Myometrial cell (primary cell): ENCODE data around the gene SLC25A44. TPM values are rescaled to one million over a fixed set of nuclear protein-coding genes. Genes with fewer than 3 reads are reported as not detected.

Source experiments
- total RNA-seq: library from RNA; depleted of rRNA; stranded (reverse); fragments of >200 nt; gene quantifications from 2 replicates; pipeline ENCODE4 v1.2.3, GENCODE V29; 2015

The SLC25A44 gene, protein sequence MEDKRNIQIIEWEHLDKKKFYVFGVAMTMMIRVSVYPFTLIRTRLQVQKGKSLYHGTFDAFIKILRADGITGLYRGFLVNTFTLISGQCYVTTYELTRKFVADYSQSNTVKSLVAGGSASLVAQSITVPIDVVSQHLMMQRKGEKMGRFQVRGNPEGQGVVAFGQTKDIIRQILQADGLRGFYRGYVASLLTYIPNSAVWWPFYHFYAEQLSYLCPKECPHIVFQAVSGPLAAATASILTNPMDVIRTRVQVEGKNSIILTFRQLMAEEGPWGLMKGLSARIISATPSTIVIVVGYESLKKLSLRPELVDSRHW
- total RNA-seq, result 14.7 and 15.2 TPM in 2 replicates

DNA sequence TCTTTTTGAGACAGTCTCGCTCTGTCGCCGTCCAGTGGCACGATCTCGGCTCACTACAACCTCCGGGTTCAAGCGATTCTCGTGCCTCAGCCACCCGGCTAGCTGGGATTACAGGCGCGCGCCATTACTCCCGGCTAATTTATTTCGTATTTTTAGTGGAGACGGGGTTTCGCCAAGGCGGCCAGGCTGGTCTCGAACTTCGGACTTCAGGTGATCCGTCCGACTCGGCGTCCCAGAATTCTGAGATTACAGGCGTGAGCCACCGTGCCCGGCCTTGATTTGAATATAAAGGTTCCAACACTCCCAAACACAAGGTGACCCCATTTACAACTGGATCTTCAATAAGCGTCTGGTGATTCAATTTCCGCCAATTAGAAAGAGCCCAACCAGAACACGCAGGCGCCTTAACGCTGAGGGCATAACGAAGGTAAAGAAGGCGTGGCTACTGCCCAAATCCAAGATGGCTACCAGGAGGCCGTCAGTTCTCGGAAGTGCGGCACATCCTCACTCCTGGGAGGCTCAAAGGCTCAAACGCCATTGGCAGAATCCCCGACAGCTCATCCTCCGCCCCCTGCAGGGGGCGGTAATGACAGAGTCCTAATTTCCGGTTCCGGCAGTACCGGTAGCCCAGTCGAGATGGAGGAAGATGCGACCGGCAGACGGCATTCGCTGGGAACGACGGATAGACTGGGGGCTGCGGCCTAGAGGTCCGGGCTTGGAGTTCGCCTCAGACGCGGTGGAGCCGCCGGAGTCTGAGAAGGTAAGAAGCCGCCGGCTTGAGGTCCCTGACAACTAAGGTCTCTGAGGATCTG lies at the start of gene SLC25A44:
SLC25A44 (plus strand) TSS at position 617 of the 812 bp plus-strand sequence. CDS start 5,744 bp downstream, outside the sequence.

DNA sequence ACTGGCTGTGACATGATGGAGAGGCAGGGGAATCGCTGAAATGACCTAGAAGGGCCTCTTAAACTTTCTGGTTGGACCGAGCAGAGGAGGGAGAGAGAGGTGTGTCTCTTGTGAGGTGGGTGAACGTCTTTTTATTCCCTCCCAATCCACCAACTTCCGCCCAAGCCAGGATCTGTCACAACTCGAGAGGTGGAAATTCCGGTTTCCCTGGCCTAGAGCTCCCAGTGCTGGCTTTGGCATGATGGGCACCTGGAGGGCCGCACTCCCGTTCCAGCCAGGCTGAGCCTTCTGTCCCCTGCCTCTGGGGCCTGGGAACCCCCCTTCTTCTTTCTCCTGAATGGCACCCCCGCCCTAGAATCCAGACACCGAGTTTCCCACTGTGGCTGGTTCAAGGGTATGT lies 40.5 kb upstream of the SLC25A44 start, which contains the start of gene SEMA4A:
SEMA4A (plus strand) TSS at position 224 of the 400 bp plus-strand sequence. CDS start 994 bp downstream, outside the sequence.

GRCh38 chr1:156212833-156213643 lies 19.1 kb downstream of the SLC25A44 start, which contains the start of gene PMF1:
TSS of gene PMF1 (plus strand) at chr1:156213007. CDS start at chr1:156213016, 9 bp downstream.

DNA sequence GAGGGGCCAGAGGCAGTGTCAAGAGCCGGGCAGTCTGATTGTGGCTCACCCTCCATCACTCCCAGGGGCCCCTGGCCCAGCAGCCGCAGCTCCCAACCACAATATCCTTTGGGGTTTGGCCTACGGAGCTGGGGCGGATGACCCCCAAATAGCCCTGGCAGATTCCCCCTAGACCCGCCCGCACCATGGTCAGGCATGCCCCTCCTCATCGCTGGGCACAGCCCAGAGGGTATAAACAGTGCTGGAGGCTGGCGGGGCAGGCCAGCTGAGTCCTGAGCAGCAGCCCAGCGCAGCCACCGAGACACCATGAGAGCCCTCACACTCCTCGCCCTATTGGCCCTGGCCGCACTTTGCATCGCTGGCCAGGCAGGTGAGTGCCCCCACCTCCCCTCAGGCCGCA lies 48.0 kb downstream of the SLC25A44 start, which contains the start of gene BGLAP:
BGLAP (plus strand) TSS at position 259 of the 400 bp plus-strand sequence; CDS start at position 307, 48 bp downstream.

GRCh38 chr1:156247460-156248322 lies 53.8 kb downstream of the SLC25A44 start, which contains the start of gene PAQR6:
TSS of gene PAQR6 (minus strand) at chr1:156248056. CDS start at chr1:156246731, 1,325 bp downstream.

Other genes with a start within 250 kb of the SLC25A44 start
- gene ARHGEF2, start 215.6 kb upstream of the SLC25A44 start, total RNA-seq, result 104 and 114 TPM in 2 replicates
- 633 and 985 TPM in 2 replicates for gene SSR2, start 173.2 kb upstream of the SLC25A44 start, total RNA-seq
- 19.3 and 19.6 TPM in 2 replicates for gene UBQLN4, start 140.3 kb upstream of the SLC25A44 start, total RNA-seq
- 76.1 and 78.7 TPM in 2 replicates for gene LAMTOR2, start 139.3 kb upstream of the SLC25A44 start, total RNA-seq
- not detected in 2 replicates for gene RAB25, start 132.9 kb upstream of the SLC25A44 start, total RNA-seq
- gene MEX3A, start 111.6 kb upstream of the SLC25A44 start, total RNA-seq, result 0.58 and 0.71 TPM in 2 replicates
- gene LMNA, start 79.4 kb upstream of the SLC25A44 start, total RNA-seq, result 897 and 914 TPM in 2 replicates
- under 0.01 and 0.35 TPM in 2 replicates for gene SEMA4A, start 40.5 kb upstream of the SLC25A44 start, total RNA-seq
- 83.6 and 94.0 TPM in 2 replicates for gene PMF1, start 18.9 kb downstream of the SLC25A44 start, total RNA-seq
- 3.7 TPM in 1 of 2 replicates, not detected in the other for gene BGLAP, start 48.1 kb downstream of the SLC25A44 start, total RNA-seq
- not detected in 2 replicates for gene PAQR6, start 54.0 kb downstream of the SLC25A44 start, total RNA-seq
- gene SMG5, start 88.7 kb downstream of the SLC25A44 start, total RNA-seq, result 53.3 and 54.4 TPM in 2 replicates
- 1.2 and 1.4 TPM in 2 replicates for gene TMEM79, start 90.2 kb downstream of the SLC25A44 start, total RNA-seq
- 102 and 133 TPM in 2 replicates for gene GLMP, start 101.6 kb downstream of the SLC25A44 start, total RNA-seq
- not detected in 2 replicates for gene VHLL, start 105.2 kb downstream of the SLC25A44 start, total RNA-seq
- gene CCT3, start 144.2 kb downstream of the SLC25A44 start, total RNA-seq, result 427 and 505 TPM in 2 replicates
- gene TSACC, start 144.4 kb downstream of the SLC25A44 start, total RNA-seq, result not detected in 2 replicates
- not detected in 2 replicates for gene RHBG, start 175.1 kb downstream of the SLC25A44 start, total RNA-seq